OCI-LY1 (cell line): ENCODE data around the gene OR10G7.

Experiments
- EZH2 ChIP-seq: fragments of 200-600 bp; sonication (generic), shearing (Covaris generic); IDR thresholded peaks from 2 replicates; pipeline ENCODE4 v1.8.0; 2017; ENCODE audit warnings: borderline replicate concordance, mixed run types, mild to moderate bottlenecking, antibody characterized with exemption, low read length, moderate library complexity, mixed read lengths
- TF ChIP-seq, protein P1 (sequence below): fragments of 200-600 bp; sonication (generic), shearing (Covaris generic); IDR thresholded peaks from 2 replicates; pipeline ENCODE4 v1.5.1; 2017; ENCODE audit warnings: mild to moderate bottlenecking, antibody characterized with exemption, low read length, moderate library complexity, mixed read lengths

GRCh38 chr11:124085997-124086846, 45.1 kb upstream of the OR10G7 start:
- TF ChIP-seq, protein P1, sequence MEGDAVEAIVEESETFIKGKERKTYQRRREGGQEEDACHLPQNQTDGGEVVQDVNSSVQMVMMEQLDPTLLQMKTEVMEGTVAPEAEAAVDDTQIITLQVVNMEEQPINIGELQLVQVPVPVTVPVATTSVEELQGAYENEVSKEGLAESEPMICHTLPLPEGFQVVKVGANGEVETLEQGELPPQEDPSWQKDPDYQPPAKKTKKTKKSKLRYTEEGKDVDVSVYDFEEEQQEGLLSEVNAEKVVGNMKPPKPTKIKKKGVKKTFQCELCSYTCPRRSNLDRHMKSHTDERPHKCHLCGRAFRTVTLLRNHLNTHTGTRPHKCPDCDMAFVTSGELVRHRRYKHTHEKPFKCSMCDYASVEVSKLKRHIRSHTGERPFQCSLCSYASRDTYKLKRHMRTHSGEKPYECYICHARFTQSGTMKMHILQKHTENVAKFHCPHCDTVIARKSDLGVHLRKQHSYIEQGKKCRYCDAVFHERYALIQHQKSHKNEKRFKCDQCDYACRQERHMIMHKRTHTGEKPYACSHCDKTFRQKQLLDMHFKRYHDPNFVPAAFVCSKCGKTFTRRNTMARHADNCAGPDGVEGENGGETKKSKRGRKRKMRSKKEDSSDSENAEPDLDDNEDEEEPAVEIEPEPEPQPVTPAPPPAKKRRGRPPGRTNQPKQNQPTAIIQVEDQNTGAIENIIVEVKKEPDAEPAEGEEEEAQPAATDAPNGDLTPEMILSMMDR = no peak
- no peak for TF ChIP-seq EZH2
